NCI-H748 (cell line): Measurements from ENCODE around the gene NCOA5.
A peak's percentile ranks its signal among the peaks of the same experiment; 100 is the strongest.

ENCODE experiments used
- DNase-seq: peaks from one replicate; lab custom pipeline; 2025; ENCODE audit not compliant: unreplicated experiment; lab: John Stamatoyannopoulos, UW

The NCOA5 gene

GRCh38 chr20:46020555-46020954 is 69.2 kb downstream of the NCOA5 start:
- DNase-seq: no peak

GRCh38 chr20:46018611-46019010 is 71.2 kb downstream of the NCOA5 start:
- DNase-seq: no peak

- DNase-seq: no peak
These were observed 71.7 kb downstream of the NCOA5 start for GRCh38 chr20:46018112-46018511.

GRCh38 chr20:46017272-46017671 is 72.5 kb downstream of the NCOA5 start:
- DNase-seq: no peak

GRCh38 chr20:46014517-46015396 is 75.0 kb downstream of the NCOA5 start:
- no peak for DNase-seq

- DNase-seq: peak; percentile 85
These were observed 75.8 kb downstream of the NCOA5 start for GRCh38 chr20:46013829-46014516.

GRCh38 chr20:46013322-46013828 is 76.4 kb downstream of the NCOA5 start:
- peak; percentile 49 for DNase-seq

- no peak for DNase-seq
These were observed 76.8 kb downstream of the NCOA5 start for GRCh38 chr20:46012921-46013320.

GRCh38 chr20:46011631-46012482 is 77.9 kb downstream of the NCOA5 start:
- DNase-seq: peak; percentile 22
